HepG2 (cell line): Measurements from ENCODE around the gene ZNF383. TPM values are rescaled to one million over a fixed set of nuclear protein-coding genes. Genes with fewer than 3 reads are reported as not detected.

Experiments
- BATF2 ChIP-seq: sonication (generic); formaldehyde crosslinking; IDR thresholded peaks from 2 replicates; pipeline ENCODE4 v1.8.0; 2022; ENCODE audit warnings: mild to moderate bottlenecking, missing genetic modification reagents, moderate library complexity
- CCDC6 ChIP-seq: sonication (generic); formaldehyde crosslinking; IDR thresholded peaks from 2 replicates; pipeline ENCODE4 v1.8.1; 2022; ENCODE audit warnings: mild to moderate bottlenecking, missing genetic modification reagents, moderate library complexity
- DMAP1 ChIP-seq: IDR thresholded peaks from 2 replicates; pipeline ENCODE4 v1.6.1; 2016
- EP300 ChIP-seq, 3 experiments: sonication (generic) in 1 of 3; formaldehyde crosslinking in 1 of 3; IDR thresholded peaks; 2 replicates each; pipeline versions ENCODE4 v1.5.1 to v1.6.1; 2011 to 2020; ENCODE audit warnings: low read depth in 2 of 3, low read length in 2 of 3, borderline replicate concordance in 1 of 3, improper control_type of control experiment in 1 of 3, mild to moderate bottlenecking in 1 of 3, missing genetic modification reagents in 1 of 3, moderate library complexity in 1 of 3
- FOXP1 ChIP-seq, 2 experiments: fragments of 450-650 bp in 1 of 2; IDR thresholded peaks; 2 replicates each; pipeline ENCODE4 v1.6.1; 2017 to 2018; ENCODE audit warnings: antibody characterized with exemption in 1 of 2
- GABPB1 ChIP-seq: IDR thresholded peaks from 2 replicates; pipeline ENCODE4 v1.6.1; 2016; ENCODE audit warnings: mild to moderate bottlenecking, missing genetic modification reagents, moderate library complexity, missing compliant biosample characterization
- MXI1 ChIP-seq: IDR thresholded peaks from 3 replicates; pipeline ENCODE4 v1.6.1; 2012; ENCODE audit warnings: low read depth, low read length, inconsistent platforms, borderline replicate concordance
- NR1H2 ChIP-seq: sonication (generic); formaldehyde crosslinking; IDR thresholded peaks from 2 replicates; pipeline ENCODE4 v1.8.1; 2022; ENCODE audit warnings: low read depth, missing genetic modification reagents, borderline replicate concordance
- NR2F1 ChIP-seq, 2 experiments: fragments of 450-650 bp in 1 of 2; formaldehyde crosslinking in 1 of 2; IDR thresholded peaks; 2 replicates each; pipeline versions ENCODE4 v1.5.0 to v1.6.1; 2016 to 2020; ENCODE audit warnings: mild to moderate bottlenecking in 1 of 2, missing compliant biosample characterization in 1 of 2, missing genetic modification reagents in 1 of 2, moderate library complexity in 1 of 2
- PAF1 ChIP-seq: IDR thresholded peaks from 2 replicates; pipeline ENCODE4 v1.6.1; 2016; ENCODE audit warnings: missing genetic modification reagents, missing compliant biosample characterization
- PHB2 ChIP-seq: fragments of 450-650 bp; IDR thresholded peaks from 2 replicates; pipeline ENCODE4 v1.6.1; 2018; ENCODE audit not compliant: partially characterized antibody
- POLR2AphosphoS2 ChIP-seq: IDR thresholded peaks from 2 replicates; pipeline ENCODE4 v1.6.1; 2011; ENCODE audit warnings: low read depth, low read length, improper control_type of control experiment
- RBFOX2 ChIP-seq: fragments of 200-400 bp; formaldehyde crosslinking; IDR thresholded peaks from 2 replicates; pipeline ENCODE4 v1.6.1; 2017; ENCODE audit warnings: low read depth, mild to moderate bottlenecking, low read length
- SKIL ChIP-seq: sonication (generic); formaldehyde crosslinking; IDR thresholded peaks from 2 replicates; pipeline ENCODE4 v1.8.0; 2022; ENCODE audit warnings: missing genetic modification reagents, mild to moderate bottlenecking, moderate library complexity, borderline replicate concordance
- SP1 ChIP-seq, 2 experiments: fragments of 450-650 bp in 1 of 2; sonication (generic) in 1 of 2; formaldehyde crosslinking in 1 of 2; IDR thresholded peaks; 2 replicates each; pipeline versions ENCODE4 v1.4.0 to v1.6.1; 2016 to 2020; ENCODE audit warnings: missing genetic modification reagents in 1 of 2
- TOE1 ChIP-seq: sonication (generic); formaldehyde crosslinking; IDR thresholded peaks from 2 replicates; pipeline ENCODE4 v1.4.0; 2020; ENCODE audit warnings: mild to moderate bottlenecking, missing genetic modification reagents
- ZBTB7A ChIP-seq: sonication (generic); formaldehyde crosslinking; IDR thresholded peaks from 2 replicates; pipeline ENCODE4 v1.8.0; 2022; ENCODE audit warnings: mild to moderate bottlenecking, missing genetic modification reagents
- ZNF232 ChIP-seq: sonication (generic); formaldehyde crosslinking; IDR thresholded peaks from 2 replicates; pipeline ENCODE4 v1.4.0; 2020; ENCODE audit warnings: missing genetic modification reagents, borderline replicate concordance
- ZNF350 ChIP-seq: sonication (generic); formaldehyde crosslinking; IDR thresholded peaks from 2 replicates; pipeline ENCODE4 v1.4.0; 2020; ENCODE audit warnings: mild to moderate bottlenecking, low read depth, missing genetic modification reagents, borderline replicate concordance
- ZNF512B ChIP-seq: sonication (generic); formaldehyde crosslinking; IDR thresholded peaks from 2 replicates; pipeline ENCODE4 v1.5.1; 2020; ENCODE audit warnings: missing genetic modification reagents, mild to moderate bottlenecking, borderline replicate concordance
- ZNF563 ChIP-seq: sonication (generic); formaldehyde crosslinking; IDR thresholded peaks from 2 replicates; pipeline ENCODE4 v1.8.0; 2022; ENCODE audit warnings: mild to moderate bottlenecking, moderate library complexity, missing genetic modification reagents
- polyA plus RNA-seq, 8 experiments: library from polyadenylated mRNA; depleted of rRNA in 3 of 8; stranded (reverse) in 7 of 8; unstranded in 1 of 8; fragments of >200 nt; fragmentation: Illumina TruSeq in 4 of 8; extraction: Trizol in 4 of 8; gene quantifications; 2 replicates each; pipeline versions ENCODE4 v1.2.1 to v1.2.3, GENCODE V29; 2011 to 2016; ENCODE audit warnings: low read depth in 4 of 8, missing spikeins in 1 of 8, mixed read lengths in 1 of 8; ENCODE audit not compliant: insufficient read depth in 1 of 8
- total RNA-seq, 5 experiments: library from RNA; depleted of rRNA; stranded (reverse); fragments of >200 nt; fragmentation: Illumina TruSeq; extraction: Trizol; gene quantifications; 2 replicates each; pipeline ENCODE4 v1.2.3, GENCODE V29; 2016; ENCODE audit warnings: low read depth in 1 of 5
- TF ChIP-seq, protein P1 (sequence below): sonication (generic); formaldehyde crosslinking; IDR thresholded peaks from 2 replicates; pipeline ENCODE4 v1.4.0; 2020; ENCODE audit warnings: missing genetic modification reagents

The ZNF383 gene
- total and polyA plus RNA-seq, 2 of the 13 experiments (the other 11 are each of a cell fraction or from before 2014, with no cell fraction given), result 2.6 to 4.1 TPM

- TF ChIP-seq CCDC6 (no peak), DMAP1 (peak; percentile 82), MXI1 (peak; percentile 48; the same call in 1 of the 3 replicates), SKIL (CRISPR knock-in tag) (no peak), ZNF563 (CRISPR knock-in tag) (no peak), NR1H2 (no peak), ZNF350 (peak; percentile 89), TOE1 (CRISPR knock-in tag) (no peak), SP1 (IDR thresholded peaks at IDR 0.05) (no peak), SP1 (CRISPR knock-in tag; IDR thresholded peaks at IDR 0.05) (0 out of 2 replicates have a peak, but pooled peaks have one; percentile 33), EP300 (IDR thresholded peaks at IDR 0.05; ENCODE audit: low read depth in 2 of 2, low read length in 2 of 2) (no peak), EP300 (CRISPR knock-in tag; IDR thresholded peaks at IDR 0.05; ENCODE audit: borderline replicate concordance) (no peak), POLR2AphosphoS2 (no peak), BATF2 (CRISPR knock-in tag) (no peak), RBFOX2 (peak; percentile 85), GABPB1 (CRISPR knock-in tag) (peak; percentile 94), FOXP1 (IDR thresholded peaks at IDR 0.05) (no peak), FOXP1 (CRISPR knock-in tag; IDR thresholded peaks at IDR 0.05) (peak; percentile 33; the same call in 1 of the 2 replicates), PHB2 (no peak), PAF1 (CRISPR knock-in tag) (no peak), NR2F1 (CRISPR knock-in tag; IDR thresholded peaks at IDR 0.05) (no peak), ZNF232 (CRISPR knock-in tag) (no peak; the same call in 1 of the 2 replicates), ZBTB7A (CRISPR knock-in tag) (no peak), ZNF512B (CRISPR knock-in tag) (no peak)
- TF ChIP-seq, protein P1, sequence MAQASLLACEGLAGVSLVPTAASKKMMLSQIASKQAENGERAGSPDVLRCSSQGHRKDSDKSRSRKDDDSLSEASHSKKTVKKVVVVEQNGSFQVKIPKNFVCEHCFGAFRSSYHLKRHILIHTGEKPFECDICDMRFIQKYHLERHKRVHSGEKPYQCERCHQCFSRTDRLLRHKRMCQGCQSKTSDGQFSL (CRISPR knock-in tag), result no peak
Measured at GRCh38 chr19:37217775-37218591, at the start of gene ZNF383 (continued).
